Panc1 (cell line): ENCODE results near the gene TGM3. TPM values are rescaled to one million over a fixed set of nuclear protein-coding genes. Genes with fewer than 3 reads are reported as not detected.

Experiments used
- ATAC-seq: fragments of 200-7000 bp; cut with Tn5 transposase; 2 replicates; pipeline ENCODE4 v1.9.1; 2020; ENCODE audit warnings: mild to moderate bottlenecking, moderate library complexity
- BruUV-seq: library from RNA; stranded (reverse); fragments of 400-500 nt; replicated peaks from 2 replicates; lab custom pipeline; 2021; lab: Mats Ljungman, UMichigan
- CTCF ChIA-PET: fragments of 300-600 bp; sonication (Branson Sonifier 250); formaldehyde crosslinking; loops from one replicate; lab custom pipeline; 2022; ENCODE audit warnings: antibody characterized with exemption; lab: Charles Lee
- POLR2A ChIA-PET: fragments of 300-600 bp; sonication (Branson Sonifier 250); formaldehyde crosslinking; loops from one replicate; lab custom pipeline; 2022; ENCODE audit warnings: antibody characterized with exemption; lab: Charles Lee
- DNase-seq: peaks from one replicate; pipeline ENCODE4 v3.0.0-alpha.2; 2010; ENCODE audit warnings: low read depth, low spot score
- H3K27ac ChIP-seq: 2 replicates; pipeline ENCODE4 v1.5.1; 2011; ENCODE audit warnings: mild to moderate bottlenecking, low read length, inconsistent platforms
- H3K27me3 ChIP-seq: fragments of 200-500 bp; sonication (Bioruptor generic); 2 replicates; pipeline ENCODE4 v1.6.0; 2014; ENCODE audit warnings: low read length, inconsistent platforms; ENCODE audit not compliant: control insufficient read depth, insufficient read depth
- H3K36me3 ChIP-seq: fragments of 200-500 bp; sonication (Bioruptor generic); 2 replicates; pipeline ENCODE4 v1.5.1; 2014; ENCODE audit warnings: inconsistent platforms, mild to moderate bottlenecking, low read length, moderate library complexity; ENCODE audit not compliant: control insufficient read depth, insufficient read depth
- H3K4me1 ChIP-seq: 2 replicates; pipeline ENCODE4 v1.5.1; 2011; ENCODE audit warnings: inconsistent platforms, mild to moderate bottlenecking, low read length, moderate library complexity; ENCODE audit not compliant: control insufficient read depth, insufficient read depth
- H3K4me3 ChIP-seq, 2 experiments: 2 replicates each; pipeline ENCODE4 v1.5.1; 2011 to 2012; ENCODE audit warnings: low read depth in 2 of 2, low read length in 2 of 2, mild to moderate bottlenecking in 2 of 2, inconsistent platforms in 1 of 2, moderate library complexity in 1 of 2
- H3K9me3 ChIP-seq: fragments of 200-500 bp; sonication (Bioruptor generic); 2 replicates; pipeline ENCODE4 v1.5.1; 2014; ENCODE audit warnings: low read depth, mild to moderate bottlenecking, inconsistent platforms, low read length, moderate library complexity; ENCODE audit not compliant: control insufficient read depth, insufficient read depth
- CTCF ChIP-seq: fragments of 450-650 bp; IDR thresholded peaks from 2 replicates; pipeline ENCODE4 v1.5.1; 2017; ENCODE audit warnings: mild to moderate bottlenecking
- POLR2AphosphoS5 ChIP-seq: IDR thresholded peaks from 2 replicates; pipeline ENCODE4 v1.6.1; 2012; ENCODE audit warnings: mild to moderate bottlenecking, low read depth, low read length, moderate library complexity
- REST ChIP-seq, 2 experiments: IDR thresholded peaks; 2 replicates each; pipeline ENCODE4 v1.6.1; 2011 to 2012; ENCODE audit warnings: low read depth in 2 of 2, control low read depth in 1 of 2, low read length in 1 of 2, mild to moderate bottlenecking in 1 of 2, moderate library complexity in 1 of 2; ENCODE audit not compliant: insufficient read depth in 1 of 2
- SIN3A ChIP-seq: IDR thresholded peaks from 2 replicates; pipeline ENCODE4 v1.6.1; 2012; ENCODE audit warnings: low read depth, mild to moderate bottlenecking, low read length, moderate library complexity, borderline replicate concordance; ENCODE audit not compliant: insufficient read depth
- TCF7L2 ChIP-seq: IDR thresholded peaks from 2 replicates; pipeline ENCODE4 v1.6.1; 2011; ENCODE audit warnings: mild to moderate bottlenecking, low read depth, low read length, inconsistent platforms
- in situ Hi-C: cut with HindIII; loops from 2 replicates; pipeline ENCODE4 v1.10.0; 2016; ENCODE audit warnings: low sequenced_read_pairs, low pct_unique_long_range_greater_than_20kb
- intact Hi-C: fragments of 100-400 bp; cut with micrococcal nuclease; formaldehyde crosslinking; loops from one replicate; pipeline ENCODE4 v1.10.0; 2022; ENCODE audit not compliant: unreplicated experiment
- total RNA-seq: library from RNA; stranded (reverse); gene quantifications from one replicate; pipeline ENCODE4 v1.2.1, GENCODE V29; 2021; ENCODE audit not compliant: unreplicated experiment

TGM3 gene
- total RNA-seq, 1 experiment from 2014 or later, result not detected

GRCh38 chr20:2382833-2383232 is 87.0 kb downstream of the TGM3 start:
- H3K27me3 ChIP-seq, result peaks cover 4% of the 10 kb centered on the region; the same call in 1 of the 2 replicates
- H3K36me3 ChIP-seq, result no peaks in the 10 kb centered on the region
- no TSS peak for BruUV-seq
- in situ Hi-C loops (no loop called here), intact Hi-C loops (no loop called here)
- ATAC-seq (no peak), DNase-seq (no peak)
- CTCF ChIA-PET, result no interaction called here
- POLR2A ChIA-PET, result no interaction called here
- no peak for TF ChIP-seq CTCF
- TF ChIP-seq REST (IDR thresholded peaks at IDR 0.05; ENCODE audit: insufficient read depth in 1 of 2, low read depth in 2 of 2, low read length in 1 of 2), result no peak
- no peak for TF ChIP-seq TCF7L2
- no peak for TF ChIP-seq SIN3A
- no peak for TF ChIP-seq POLR2AphosphoS5
- H3K4me1 ChIP-seq, result no peaks in the 10 kb centered on the region
- no peaks in the 10 kb centered on the region for H3K9me3 ChIP-seq
- H3K4me3 ChIP-seq, result no peak overlapping the region
- H3K27ac ChIP-seq, result no peak overlapping the region

- no peak overlapping the region for H3K27ac ChIP-seq
- ATAC-seq, result no peak
- CTCF ChIA-PET, result no interaction called here
- DNase-seq, result no peak
- H3K4me3 ChIP-seq, result no peak overlapping the region
- in situ Hi-C loops, result no loop called here
- no peaks in the 10 kb centered on the region for H3K9me3 ChIP-seq
- H3K27me3 ChIP-seq, result peaks cover 5% of the 10 kb centered on the region; the same call in 1 of the 2 replicates
- H3K4me1 ChIP-seq, result no peaks in the 10 kb centered on the region
- POLR2A ChIA-PET, result no interaction called here
- no peaks in the 10 kb centered on the region for H3K36me3 ChIP-seq
- TF ChIP-seq SIN3A (no peak), REST (IDR thresholded peaks at IDR 0.05; ENCODE audit: insufficient read depth in 1 of 2, low read depth in 2 of 2, low read length in 1 of 2) (no peak), TCF7L2 (no peak), POLR2AphosphoS5 (no peak), CTCF (no peak)
- BruUV-seq, result no TSS peak
- intact Hi-C loops, result no loop called here
These were observed 89.2 kb downstream of the TGM3 start for GRCh38 chr20:2385026-2385425.
